ENCODE results near the gene FZD4.
"Not testable (repeated sequence)": the region's sequence is repeated elsewhere in the genome, so short reads cannot be mapped to it uniquely, and the experiment has no call there.

DNA sequence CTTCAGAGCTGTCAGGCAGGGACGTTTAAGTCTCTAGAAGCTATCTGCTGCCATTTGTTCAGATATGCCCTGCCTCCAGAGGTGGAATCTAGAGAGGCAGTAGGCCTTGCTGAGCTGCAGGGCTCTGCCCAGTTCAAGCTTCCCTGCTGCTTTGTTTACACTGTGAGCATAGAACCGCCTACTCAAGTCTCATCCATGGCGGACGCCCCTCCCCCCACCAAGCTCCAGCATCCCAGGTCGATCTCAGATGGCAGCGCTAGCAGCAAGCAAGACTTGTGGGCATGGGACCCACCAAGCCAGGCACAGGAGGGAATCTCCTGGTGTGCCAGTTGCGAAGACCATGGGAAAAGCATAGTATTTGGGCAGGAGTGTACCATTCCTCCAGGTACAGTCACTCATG is 12.4 kb upstream of the FZD4 start:
- TF ChIP-seq POLR2A (IDR thresholded peaks at IDR 0.05): not testable (repeated sequence)
- TF ChIP-seq, protein P1, sequence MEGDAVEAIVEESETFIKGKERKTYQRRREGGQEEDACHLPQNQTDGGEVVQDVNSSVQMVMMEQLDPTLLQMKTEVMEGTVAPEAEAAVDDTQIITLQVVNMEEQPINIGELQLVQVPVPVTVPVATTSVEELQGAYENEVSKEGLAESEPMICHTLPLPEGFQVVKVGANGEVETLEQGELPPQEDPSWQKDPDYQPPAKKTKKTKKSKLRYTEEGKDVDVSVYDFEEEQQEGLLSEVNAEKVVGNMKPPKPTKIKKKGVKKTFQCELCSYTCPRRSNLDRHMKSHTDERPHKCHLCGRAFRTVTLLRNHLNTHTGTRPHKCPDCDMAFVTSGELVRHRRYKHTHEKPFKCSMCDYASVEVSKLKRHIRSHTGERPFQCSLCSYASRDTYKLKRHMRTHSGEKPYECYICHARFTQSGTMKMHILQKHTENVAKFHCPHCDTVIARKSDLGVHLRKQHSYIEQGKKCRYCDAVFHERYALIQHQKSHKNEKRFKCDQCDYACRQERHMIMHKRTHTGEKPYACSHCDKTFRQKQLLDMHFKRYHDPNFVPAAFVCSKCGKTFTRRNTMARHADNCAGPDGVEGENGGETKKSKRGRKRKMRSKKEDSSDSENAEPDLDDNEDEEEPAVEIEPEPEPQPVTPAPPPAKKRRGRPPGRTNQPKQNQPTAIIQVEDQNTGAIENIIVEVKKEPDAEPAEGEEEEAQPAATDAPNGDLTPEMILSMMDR (IDR thresholded peaks at IDR 0.05): not testable (repeated sequence)

Measured in testis (tissue), 2 donors.